Measurements from ENCODE around the gene GCA. TPM values are rescaled to one million over a fixed set of nuclear protein-coding genes. Genes with fewer than 3 reads are reported as not detected.

Gene GCA
- total and polyA plus RNA-seq, 7 experiments from 2014 or later = 10.9 to 56.3 (median 16.4) TPM

- Histone ChIP-seq H3K27ac (ENCODE audit: low read depth, low read length) (no peak overlapping the region), H3K4me3 (ENCODE audit: low read length) (no peak overlapping the region), H3K9me3 (ENCODE audit: control insufficient read depth in 2 of 3, low read length in 3 of 3) (no peaks in the 10 kb centered on the region), H3K27me3 (ENCODE audit: control insufficient read depth in 2 of 2, insufficient read depth in 2 of 2, low read length in 2 of 2) (no peaks in the 10 kb centered on the region), H3K36me3 (ENCODE audit: control insufficient read depth in 2 of 3, insufficient read depth in 3 of 3, low read length in 3 of 3) (no peaks in the 10 kb centered on the region), H3K4me1 (ENCODE audit: control insufficient read depth in 2 of 2, insufficient read depth in 2 of 2, low read length in 2 of 2) (peaks cover 0 to 7% of the 10 kb centered on the region in 2 donors)
- H3K9me3 Mint-ChIP-seq = no peaks in the 10 kb centered on the region
- no peak for ATAC-seq
- no peak overlapping the region for H3K27ac Mint-ChIP-seq
- POLR2A ChIA-PET = interaction anchor here (0.6 kb wide), 1 partner anchor 10 kb away, joined by 3 read pairs; no protein-coding TSS in a partner anchor
- peaks cover 5 to 28% (median 17%) of the 10 kb centered on the region in 7 donors for H3K4me1 Mint-ChIP-seq
- no peak for DNase-seq
- H3K4me3 Mint-ChIP-seq = no peak overlapping the region
- CTCF ChIA-PET = interaction anchor here (1.1 kb wide), 1 partner anchor 27 kb away, joined by 4 read pairs; no protein-coding TSS in a partner anchor
- no peaks in the 10 kb centered on the region for H3K27me3 Mint-ChIP-seq
- intact Hi-C loops (cut with micrococcal nuclease) = no loop called here
- peaks cover 0 to 5% (median 0%) of the 10 kb centered on the region in 5 donors for H3K36me3 Mint-ChIP-seq
Observed at GRCh38 chr2:162324953-162325352, 19.0 kb upstream of the GCA start.

- DNase-seq (peak in 4 of 9 donors; percentile 17 to 30 (median 24)), ATAC-seq (no peak)
- intact Hi-C loops (cut with micrococcal nuclease) = loop anchor here in 1 of 2 donors (1.0 kb wide), 1 partner anchor 9 kb away; the partner anchor contains the start of gene IFIH1
- peak overlapping the region in 1 of 9 donors; percentile 26 for H3K27ac Mint-ChIP-seq
- Histone ChIP-seq H3K4me3 (ENCODE audit: low read length) (no peak overlapping the region), H3K9me3 (ENCODE audit: control insufficient read depth in 2 of 3, low read length in 3 of 3) (no peaks in the 10 kb centered on the region), H3K27me3 (ENCODE audit: control insufficient read depth in 2 of 2, insufficient read depth in 2 of 2, low read length in 2 of 2) (no peaks in the 10 kb centered on the region), H3K4me1 (ENCODE audit: control insufficient read depth in 2 of 2, insufficient read depth in 2 of 2, low read length in 2 of 2) (no peaks in the 10 kb centered on the region), H3K36me3 (ENCODE audit: control insufficient read depth in 2 of 3, insufficient read depth in 3 of 3, low read length in 3 of 3) (no peaks in the 10 kb centered on the region), H3K27ac (ENCODE audit: low read depth, low read length) (no peak overlapping the region)
- peaks cover 0 to 16% (median 0%) of the 10 kb centered on the region in 7 donors for H3K4me1 Mint-ChIP-seq
- no peak overlapping the region for H3K4me3 Mint-ChIP-seq
- no peaks in the 10 kb centered on the region for H3K27me3 Mint-ChIP-seq
- peaks cover 0 to 5% (median 0%) of the 10 kb centered on the region in 5 donors for H3K36me3 Mint-ChIP-seq
- H3K9me3 Mint-ChIP-seq = no peaks in the 10 kb centered on the region
- ChIA-PET CTCF (interaction anchor here (0.6 kb wide), 1 partner anchor 772 kb away, joined by 4 read pairs; no protein-coding TSS in a partner anchor), POLR2A (no interaction called here)
Observed at GRCh38 chr2:162327134-162327769, 16.7 kb upstream of the GCA start.

- no peaks in the 10 kb centered on the region for H3K27me3 Mint-ChIP-seq
Observed at GRCh38 chr2:162327806-162328205, 16.1 kb upstream of the GCA start.

GRCh38 chr2:162328424-162329157, 15.3 kb upstream of the GCA start:
- POLR2A ChIA-PET = interaction anchor here (0.9 kb wide), 1 partner anchor 25 kb away, joined by 4 read pairs; no protein-coding TSS in a partner anchor
- intact Hi-C loops (cut with micrococcal nuclease) = no loop called here

More at GRCh38 chr2:162327806-162328205, 16.1 kb upstream of the GCA start:
- DNase-seq = no peak
- ChIA-PET POLR2A (no interaction called here), CTCF (no interaction called here)
- Histone ChIP-seq H3K9me3 (ENCODE audit: control insufficient read depth in 2 of 3, low read length in 3 of 3) (no peaks in the 10 kb centered on the region), H3K4me3 (ENCODE audit: low read length) (no peak overlapping the region), H3K27me3 (ENCODE audit: control insufficient read depth in 2 of 2, insufficient read depth in 2 of 2, low read length in 2 of 2) (no peaks in the 10 kb centered on the region), H3K36me3 (ENCODE audit: control insufficient read depth in 2 of 3, insufficient read depth in 3 of 3, low read length in 3 of 3) (no peaks in the 10 kb centered on the region), H3K27ac (ENCODE audit: low read depth, low read length) (no peak overlapping the region), H3K4me1 (ENCODE audit: control insufficient read depth in 2 of 2, insufficient read depth in 2 of 2, low read length in 2 of 2) (no peaks in the 10 kb centered on the region)
- peak overlapping the region in 1 of 9 donors; percentile 26 for H3K27ac Mint-ChIP-seq
- peaks cover 0 to 16% (median 0%) of the 10 kb centered on the region in 7 donors for H3K4me1 Mint-ChIP-seq
- peaks cover 0 to 5% (median 0%) of the 10 kb centered on the region in 5 donors for H3K36me3 Mint-ChIP-seq
- no peaks in the 10 kb centered on the region for H3K9me3 Mint-ChIP-seq
- no peak for ATAC-seq
- intact Hi-C loops (cut with micrococcal nuclease) = loop anchor here in 1 of 2 donors (1.0 kb wide), 1 partner anchor 10 kb away; the partner anchor contains the start of gene IFIH1
- H3K4me3 Mint-ChIP-seq = no peak overlapping the region

GRCh38 chr2:162330881-162331280, 13.1 kb upstream of the GCA start:
- Mint-ChIP-seq H3K36me3 (no peaks in the 10 kb centered on the region), H3K9me3 (no peaks in the 10 kb centered on the region), H3K27me3 (no peaks in the 10 kb centered on the region), H3K4me3 (no peak overlapping the region), H3K4me1 (peaks cover 0 to 16% (median 0%) of the 10 kb centered on the region in 7 donors), H3K27ac (no peak overlapping the region)
- Histone ChIP-seq H3K36me3 (ENCODE audit: control insufficient read depth in 2 of 3, insufficient read depth in 3 of 3, low read length in 3 of 3) (no peaks in the 10 kb centered on the region), H3K4me1 (ENCODE audit: control insufficient read depth in 2 of 2, insufficient read depth in 2 of 2, low read length in 2 of 2) (no peaks in the 10 kb centered on the region), H3K27me3 (ENCODE audit: control insufficient read depth in 2 of 2, insufficient read depth in 2 of 2, low read length in 2 of 2) (no peaks in the 10 kb centered on the region), H3K9me3 (ENCODE audit: control insufficient read depth in 2 of 3, low read length in 3 of 3) (no peaks in the 10 kb centered on the region), H3K4me3 (ENCODE audit: low read length) (no peak overlapping the region), H3K27ac (ENCODE audit: low read depth, low read length) (no peak overlapping the region)
- ChIA-PET POLR2A (no interaction called here), CTCF (no interaction called here)
- DNase-seq = no peak
- no peak for ATAC-seq
- intact Hi-C loops (cut with micrococcal nuclease) = loop anchor here in 1 of 2 donors (1.0 kb wide), 1 partner anchor 11 kb away; no protein-coding TSS in a partner anchor

More at GRCh38 chr2:162328424-162329157, 15.3 kb upstream of the GCA start:
- Mint-ChIP-seq H3K27ac (peak overlapping the region in 1 of 9 donors; percentile 48), H3K9me3 (no peaks in the 10 kb centered on the region), H3K4me3 (peak overlapping the region in 1 of 10 donors; percentile 15), H3K4me1 (peaks cover 0 to 16% (median 0%) of the 10 kb centered on the region in 7 donors), H3K27me3 (no peaks in the 10 kb centered on the region), H3K36me3 (peaks cover 0 to 5% (median 0%) of the 10 kb centered on the region in 5 donors)
- DNase-seq = no peak
- CTCF ChIA-PET = interaction anchor here (1.5 kb wide), 1 partner anchor 30 kb away, joined by 4 read pairs; no protein-coding TSS in a partner anchor
- H3K4me3 ChIP-seq (ENCODE audit: low read length) = no peak overlapping the region
- H3K27ac ChIP-seq (ENCODE audit: low read depth, low read length) = no peak overlapping the region
- H3K27me3 ChIP-seq (ENCODE audit: control insufficient read depth in 2 of 2, insufficient read depth in 2 of 2, low read length in 2 of 2) = no peaks in the 10 kb centered on the region
- peak; percentile 38 for ATAC-seq
- H3K9me3 ChIP-seq (ENCODE audit: control insufficient read depth in 2 of 3, low read length in 3 of 3) = no peaks in the 10 kb centered on the region
- H3K4me1 ChIP-seq (ENCODE audit: control insufficient read depth in 2 of 2, insufficient read depth in 2 of 2, low read length in 2 of 2) = no peaks in the 10 kb centered on the region
- H3K36me3 ChIP-seq (ENCODE audit: control insufficient read depth in 2 of 3, insufficient read depth in 3 of 3, low read length in 3 of 3) = no peaks in the 10 kb centered on the region

GRCh38 chr2:162333968-162334367, 10.0 kb upstream of the GCA start:
- Mint-ChIP-seq H3K4me3 (no peak overlapping the region), H3K4me1 (peaks cover 0 to 3% (median 0%) of the 10 kb centered on the region in 7 donors), H3K27me3 (no peaks in the 10 kb centered on the region), H3K36me3 (no peaks in the 10 kb centered on the region), H3K9me3 (no peaks in the 10 kb centered on the region), H3K27ac (no peak overlapping the region)
- DNase-seq (no peak), ATAC-seq (peak; percentile 68)
- ChIA-PET CTCF (interaction anchor here (0.9 to 1.5 kb wide), 4 partner anchors 33 to 209 kb away, joined by 3 to 7 read pairs (median 3); no protein-coding TSS in a partner anchor), POLR2A (interaction anchor here (0.6 kb wide), 1 partner anchor 22 kb away, joined by 3 read pairs; no protein-coding TSS in a partner anchor)
- no peaks in the 10 kb centered on the region for H3K4me1 ChIP-seq (ENCODE audit: control insufficient read depth in 2 of 2, insufficient read depth in 2 of 2, low read length in 2 of 2)
- H3K27ac ChIP-seq (ENCODE audit: low read depth, low read length) = no peak overlapping the region
- no peaks in the 10 kb centered on the region for H3K9me3 ChIP-seq (ENCODE audit: control insufficient read depth in 2 of 3, low read length in 3 of 3)
- no peaks in the 10 kb centered on the region for H3K27me3 ChIP-seq (ENCODE audit: control insufficient read depth in 2 of 2, insufficient read depth in 2 of 2, low read length in 2 of 2)
- H3K4me3 ChIP-seq (ENCODE audit: low read length) = no peak overlapping the region
- intact Hi-C loops (cut with micrococcal nuclease) = loop anchor here (1.0 to 2.0 kb wide), 5 partner anchors 9 to 181 kb away; partner anchors contain the start of gene GCA (in 1 of the 2)
- no peaks in the 10 kb centered on the region for H3K36me3 ChIP-seq (ENCODE audit: control insufficient read depth in 2 of 3, insufficient read depth in 3 of 3, low read length in 3 of 3)
